GM12878 (cell line): ENCODE results near the gene WNK2. TPM values are rescaled to one million over a fixed set of nuclear protein-coding genes. Genes with fewer than 3 reads are reported as not detected.

ENCODE experiments used
- ATAC-seq: fragments of 200-7000 bp; cut with Tn5 transposase; 3 replicates; pipeline ENCODE4 v1.9.1; 2020; ENCODE audit warnings: mild to moderate bottlenecking, moderate library complexity
- BruUV-seq: library from RNA; stranded (reverse); fragments of 400-500 nt; replicated peaks from 2 replicates; lab custom pipeline; 2021; lab: Mats Ljungman, UMichigan
- CTCF ChIA-PET: fragments of 300-600 bp; sonication (Branson Sonifier 250); formaldehyde crosslinking; extraction: SDS; loops from one replicate; lab custom pipeline; 2021; ENCODE audit warnings: inconsistent platforms; lab: Yijun Ruan, JAX
- POLR2A ChIA-PET: fragments of 350-600 bp; formaldehyde crosslinking; extraction: SDS; loops from one replicate; lab custom pipeline; 2021; ENCODE audit warnings: inconsistent platforms; lab: Charles Lee
- RAD21 ChIA-PET: fragments of 300-600 bp; sonication (Branson Sonifier 250); formaldehyde crosslinking; loops from one replicate; lab custom pipeline; 2023; ENCODE audit warnings: antibody characterized with exemption; ENCODE audit not compliant: unreplicated experiment; lab: Charles Lee
- SMC1A ChIA-PET: fragments of 300-600 bp; sonication (Branson Sonifier 250); formaldehyde crosslinking; loops from one replicate; lab custom pipeline; 2023; ENCODE audit not compliant: unreplicated experiment, uncharacterized antibody; lab: Charles Lee
- DNase-seq: peaks from one replicate; pipeline ENCODE4 v3.0.0-alpha.2; 2011; ENCODE audit warnings: low read depth, low spot score
- FAIRE-seq: peaks from 3 replicates; lab custom pipeline; 2011; peaks lifted over from hg19 to GRCh38; lab: Jason Lieb, UNC
- H2AFZ ChIP-seq: 2 replicates; pipeline ENCODE4 v1.6.0; 2011; ENCODE audit warnings: low read depth, low read length, control low read depth; ENCODE audit not compliant: control insufficient read depth
- H3K27ac ChIP-seq: 2 replicates; pipeline ENCODE4 v1.5.1; 2011; ENCODE audit warnings: control low read depth; ENCODE audit not compliant: control insufficient read depth, insufficient read depth
- H3K27me3 ChIP-seq, 2 experiments: replicated peaks in 1 of 2; 2 replicates each; pipeline versions ENCODE4 v1.6.0 to v1.6.1; 2011; ENCODE audit warnings: low read length in 1 of 2; ENCODE audit not compliant: control insufficient read depth in 2 of 2, insufficient read depth in 2 of 2
- H3K36me3 ChIP-seq, 2 experiments: 2 replicates each; pipeline ENCODE4 v1.5.1; 2011; ENCODE audit warnings: low read length in 1 of 2; ENCODE audit not compliant: control insufficient read depth in 2 of 2, insufficient read depth in 2 of 2
- H3K4me1 ChIP-seq: 2 replicates; pipeline ENCODE4 v1.6.1; 2011; ENCODE audit warnings: mild to moderate bottlenecking, low read length, moderate library complexity, mixed read lengths; ENCODE audit not compliant: control insufficient read depth, insufficient read depth
- H3K4me2 ChIP-seq: 2 replicates; pipeline ENCODE4 v1.6.0; 2011; ENCODE audit warnings: control low read depth; ENCODE audit not compliant: control insufficient read depth, insufficient read depth
- H3K4me3 ChIP-seq: fragments of 200-600 bp; sonication (generic); 2 replicates; pipeline ENCODE4 v1.5.1; 2016
- H3K79me2 ChIP-seq: 2 replicates; pipeline ENCODE4 v1.6.0; 2011; ENCODE audit warnings: low read length; ENCODE audit not compliant: control insufficient read depth, insufficient read depth
- H3K9ac ChIP-seq: 2 replicates; pipeline ENCODE4 v1.8.0; 2011; ENCODE audit warnings: low read length, control low read depth, mixed read lengths; ENCODE audit not compliant: control insufficient read depth, insufficient read depth
- H3K9me3 ChIP-seq: replicated peaks from 3 replicates; pipeline ENCODE4 v1.5.1; 2011; ENCODE audit warnings: mild to moderate bottlenecking, low read length; ENCODE audit not compliant: control insufficient read depth, insufficient read depth
- H4K20me1 ChIP-seq: 2 replicates; pipeline ENCODE4 v1.6.0; 2011; ENCODE audit not compliant: control insufficient read depth, insufficient read depth
- CTCF ChIP-seq, 3 experiments: IDR thresholded peaks in 2 of 3; conservative IDR thresholded peaks in 1 of 3; 2 replicates each; pipeline ENCODE4 v1.5.1; 2011; ENCODE audit warnings: low read depth in 3 of 3, low read length in 3 of 3, mild to moderate bottlenecking in 3 of 3, control low read depth in 2 of 3, moderate library complexity in 2 of 3, inconsistent platforms in 1 of 3, mixed read lengths in 1 of 3; ENCODE audit not compliant: control insufficient read depth in 2 of 3, insufficient read depth in 1 of 3; ENCODE audit errors: extremely low read depth in 1 of 3
- IKZF1 ChIP-seq: fragments of 450-650 bp; conservative IDR thresholded peaks from 2 replicates; pipeline ENCODE4 v1.6.1; 2017; ENCODE audit warnings: antibody characterized with exemption, mild to moderate bottlenecking
- NFIC ChIP-seq: IDR thresholded peaks from 2 replicates; pipeline ENCODE4 v1.6.1; 2012; ENCODE audit warnings: low read depth, mild to moderate bottlenecking, inconsistent platforms, low read length, moderate library complexity
- NR2C2 ChIP-seq: IDR thresholded peaks from 2 replicates; pipeline ENCODE4 v1.6.1; 2011; ENCODE audit warnings: borderline replicate concordance, low read depth; ENCODE audit not compliant: control insufficient read depth, insufficient read length
- RB1 ChIP-seq: fragments of 450-650 bp; formaldehyde crosslinking; IDR thresholded peaks from 2 replicates; pipeline ENCODE4 v1.6.1; 2017; ENCODE audit warnings: mild to moderate bottlenecking, borderline replicate concordance
- RUNX3 ChIP-seq: IDR thresholded peaks from 2 replicates; pipeline ENCODE4 v1.6.1; 2012; ENCODE audit warnings: low read length, inconsistent platforms
- SREBF2 ChIP-seq: IDR thresholded peaks from 2 replicates; pipeline ENCODE4 v1.6.1; 2012; ENCODE audit warnings: mild to moderate bottlenecking, low read length
- TARDBP ChIP-seq: IDR thresholded peaks from 2 replicates; pipeline ENCODE4 v1.6.1; 2016; ENCODE audit warnings: borderline replicate concordance
- YY1 ChIP-seq: IDR thresholded peaks from 2 replicates; pipeline ENCODE4 v1.6.1; 2011; ENCODE audit warnings: low read depth, mild to moderate bottlenecking, low read length
- ZBTB33 ChIP-seq: fragments of 450-650 bp; IDR thresholded peaks from 2 replicates; pipeline ENCODE4 v1.6.1; 2017; ENCODE audit warnings: mild to moderate bottlenecking
- WGBS: methylation state at CpG from one replicate; pipeline ENCODE4 v1.1.6; 2016; ENCODE audit warnings: low lambda C conversion rate; ENCODE audit not compliant: insufficient replicate concordance, insufficient coverage; ENCODE audit errors: missing lambda C conversion rate; 5-methylcytosine and 5-hydroxymethylcytosine counted together
- in situ Hi-C: fragments of 300-500 bp; cut with MboI; formaldehyde crosslinking; loops from 9 replicates; pipeline ENCODE4 v1.14.3; 2018; ENCODE audit warnings: mixed read lengths
- intact Hi-C: fragments of 100-400 bp; cut with micrococcal nuclease; formaldehyde crosslinking; loops from one replicate; pipeline ENCODE4 v1.14.2; 2022; ENCODE audit not compliant: unreplicated experiment
- polyA plus RNA-seq, 11 experiments: library from polyadenylated mRNA; depleted of rRNA in 4 of 11; unstranded in 6 of 11; stranded (reverse) in 5 of 11; fragments of >200 nt; fragmentation: Nextera tagmentation in 4 of 11; fragmentation: Illumina TruSeq in 1 of 11; extraction: Ambion mirVana in 4 of 11; extraction: Trizol in 1 of 11; gene quantifications; 1 replicate in 1 of 11; 2 replicates in 10 of 11; pipeline versions ENCODE4 v1.2.1 to v1.2.3, GENCODE V29; 2011 to 2016; ENCODE audit warnings: inconsistent platforms in 2 of 11, missing spikeins in 2 of 11, low read depth in 1 of 11
- total RNA-seq, 4 experiments: library from RNA; depleted of rRNA in 3 of 4; stranded (reverse); fragments of >200 nt in 3 of 4; fragmentation: Illumina TruSeq in 1 of 4; extraction: Trizol in 1 of 4; gene quantifications; 2 replicates each; pipeline versions ENCODE4 v1.2.1 to v1.2.3, GENCODE V29; 2013 to 2021

WNK2 gene
- total and polyA plus RNA-seq, 10 of the 15 experiments (the other 5 are each of a cell fraction or from before 2014, with no cell fraction given) = 0.15 TPM; not detected in 9

- CTCF ChIA-PET = interaction anchor here (0.7 to 1.9 kb wide), 2 partner anchors 14 to 132 kb away, joined by 3 to 10 read pairs; no protein-coding TSS in a partner anchor
- POLR2A ChIA-PET = interaction anchor here (0.6 kb wide), 1 partner anchor 66 kb away, joined by 3 read pairs; no protein-coding TSS in a partner anchor
- SMC1A ChIA-PET = interaction anchor here (0.6 kb wide), 1 partner anchor 1100 kb away, joined by 3 read pairs; no protein-coding TSS in a partner anchor
- no TSS peak for BruUV-seq
- H3K27me3 ChIP-seq = no peaks in the 10 kb centered on the region; a peak in 1 of 4 replicates
- FAIRE-seq (no peak), DNase-seq (no peak), ATAC-seq (no peak)
- no peak overlapping the region for H3K9ac ChIP-seq
- H3K4me3 ChIP-seq = no peak overlapping the region
- RAD21 ChIA-PET = interaction anchor here (1.9 kb wide), 1 partner anchor 31 kb away, joined by 7 read pairs; no protein-coding TSS in a partner anchor
- H3K4me2 ChIP-seq = no peak overlapping the region
- H3K36me3 ChIP-seq = no peaks in the 10 kb centered on the region
- H2AFZ ChIP-seq = no peak overlapping the region
- peaks cover 20% of the 10 kb centered on the region for H3K4me1 ChIP-seq
- no peaks in the 10 kb centered on the region for H4K20me1 ChIP-seq
- intact Hi-C loops = no loop called here
- in situ Hi-C loops = no loop called here
- H3K27ac ChIP-seq = no peak overlapping the region
- H3K9me3 ChIP-seq = no peaks in the 10 kb centered on the region
- WGBS = 41% methylated on average over 16 of the region's 16 CpGs
- no peaks in the 10 kb centered on the region for H3K79me2 ChIP-seq
- TF ChIP-seq RUNX3 (0 out of 2 replicates have a peak, but pooled peaks have one; percentile 5), YY1 (no peak)
Observed at GRCh38 chr9:93139365-93140182, 44.4 kb upstream of the WNK2 start.

GRCh38 chr9:93141771-93142483 is 42.0 kb upstream of the WNK2 start:
- Histone ChIP-seq H3K4me2 (no peak overlapping the region), H3K36me3 (no peaks in the 10 kb centered on the region), H4K20me1 (no peaks in the 10 kb centered on the region), H3K9me3 (peaks cover 7% of the 10 kb centered on the region; the same call in 1 of the 3 replicates), H3K4me3 (no peak overlapping the region), H3K79me2 (no peaks in the 10 kb centered on the region), H3K27ac (no peak overlapping the region), H3K4me1 (peaks cover 12% of the 10 kb centered on the region), H3K9ac (no peak overlapping the region), H3K27me3 (no peaks in the 10 kb centered on the region), H2AFZ (no peak overlapping the region)
- no peak for DNase-seq
- ChIA-PET SMC1A (interaction anchor here (1.2 kb wide), 1 partner anchor 15 kb away, joined by 3 read pairs; no protein-coding TSS in a partner anchor), RAD21 (interaction anchor here (0.6 to 1.5 kb wide), 2 partner anchors 78 to 138 kb away, joined by 4 read pairs; no protein-coding TSS in a partner anchor), POLR2A (interaction anchor here (0.9 kb wide), 1 partner anchor 81 kb away, joined by 3 read pairs; no protein-coding TSS in a partner anchor), CTCF (interaction anchor here (1.3 to 1.4 kb wide), 2 partner anchors 12 to 33 kb away, joined by 4 to 7 read pairs; no protein-coding TSS in a partner anchor)
- no peak for ATAC-seq
- BruUV-seq = no TSS peak
- in situ Hi-C loops = no loop called here
- FAIRE-seq = no peak
- WGBS = 45% methylated on average over 8 of the region's 8 CpGs
- intact Hi-C loops = no loop called here
- TF ChIP-seq CTCF (IDR thresholded peaks at IDR 0.05 in 2 of 3, conservative IDR thresholded peaks at IDR 0.05 in 1 of 3; ENCODE audit: control insufficient read depth in 2 of 3, extremely low read depth in 1 of 3, insufficient read depth in 1 of 3, low read depth in 3 of 3, low read length in 3 of 3) (no peak), NR2C2 (no peak), TARDBP (no peak), NFIC (no peak), ZBTB33 (no peak), RB1 (no peak), SREBF2 (no peak), IKZF1 (no peak)
